Measurements from ENCODE around the gene MYCBPAP.
"Not testable (repeated sequence)": the region's sequence is repeated elsewhere in the genome, so short reads cannot be mapped to it uniquely, and the experiment has no call there.

The MYCBPAP gene

DNA sequence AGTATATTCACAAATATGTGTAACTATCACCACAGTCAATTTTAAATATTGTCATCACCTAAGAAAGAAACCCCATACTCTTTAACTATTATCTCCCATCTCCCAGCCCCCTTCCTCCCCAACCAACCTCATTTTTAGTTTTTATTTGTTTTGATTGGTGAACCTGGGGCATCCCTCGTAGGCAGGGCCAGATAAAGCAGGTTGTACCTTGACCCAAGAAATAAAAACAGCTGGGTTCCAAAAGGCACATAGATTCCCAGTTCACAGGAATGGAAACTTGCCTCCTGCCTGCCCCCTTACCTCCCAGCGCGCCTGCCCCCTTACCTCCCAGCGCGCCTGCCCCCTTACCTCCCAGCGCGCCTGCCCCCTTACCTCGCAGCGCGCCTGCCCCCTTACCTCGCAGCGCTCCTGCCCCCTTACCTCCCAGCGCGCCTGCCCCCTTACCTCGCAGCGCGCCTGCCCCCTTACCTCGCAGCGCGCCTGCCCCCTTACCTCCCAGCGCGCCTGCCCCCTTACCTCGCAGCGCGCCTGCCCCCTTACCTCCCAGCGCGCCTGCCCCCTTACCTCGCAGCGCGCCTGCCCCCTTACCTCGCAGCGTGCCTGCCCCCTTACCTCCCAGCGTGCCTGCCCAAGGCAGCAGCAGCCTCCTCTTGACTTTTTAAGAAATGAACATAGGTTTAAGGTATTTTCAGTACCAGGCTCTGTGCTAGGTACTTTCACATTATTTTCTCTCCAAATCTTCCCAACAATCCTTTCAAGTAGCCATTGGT is 32.3 kb upstream of the MYCBPAP start:
- not testable (repeated sequence) for DNase-seq; ATAC-seq (replicated peaks); H3K4me3 Mint-ChIP-seq; H3K27me3 Mint-ChIP-seq; H3K36me3 Mint-ChIP-seq (ENCODE audit: insufficient read depth); H3K9me3 Mint-ChIP-seq
- Mint-ChIP-seq H3K4me1 (ENCODE audit: low read depth in 2 of 2) (peaks cover 15 to 23% of the 10 kb centered on the region in 2 donors), H3K27ac (peak overlapping the region in 1 of 2 donors; percentile 1)

DNA sequence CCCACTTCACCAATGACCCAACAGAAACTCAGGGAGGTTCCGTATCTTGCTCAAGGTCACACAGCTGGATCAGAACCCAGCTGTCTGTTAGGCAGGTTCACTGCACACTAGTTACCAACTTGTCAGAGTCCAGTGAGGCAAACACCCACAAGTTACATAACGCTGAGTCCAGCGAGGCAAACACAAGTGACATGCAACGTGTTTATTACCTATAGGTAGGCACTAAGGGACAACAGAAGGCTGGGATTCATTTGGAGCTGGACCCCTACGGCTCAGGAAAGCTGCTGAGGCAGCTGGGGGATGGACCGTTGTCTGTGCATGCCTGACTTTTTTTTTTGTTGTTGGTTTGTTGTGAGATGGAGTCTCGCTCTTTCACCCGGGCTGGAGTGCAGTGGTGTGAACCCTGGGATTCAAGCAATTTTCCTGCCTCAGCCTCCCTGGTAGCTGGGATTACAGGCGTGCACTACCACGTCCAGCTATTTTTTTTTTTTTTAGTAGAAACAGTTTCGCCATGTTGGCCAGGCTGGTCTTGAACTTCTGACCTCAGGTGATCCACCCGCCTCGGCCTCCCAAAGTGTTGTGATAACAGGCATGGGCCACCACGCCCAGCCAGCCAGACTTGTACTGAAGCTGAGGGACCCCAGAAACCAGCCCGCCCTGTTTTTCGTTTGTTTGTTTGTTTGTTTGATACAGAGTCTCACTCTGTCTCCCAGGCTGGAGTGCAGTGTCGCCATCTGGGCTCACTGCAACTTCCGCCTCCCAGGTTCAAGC is 31.5 kb upstream of the MYCBPAP start:
- no peak for ATAC-seq (replicated peaks)
- Mint-ChIP-seq H3K9me3 (no peaks in the 10 kb centered on the region), H3K4me3 (no peak overlapping the region), H3K4me1 (ENCODE audit: low read depth in 2 of 2) (peaks cover 15 to 23% of the 10 kb centered on the region in 2 donors), H3K27ac (no peak overlapping the region), H3K27me3 (no peaks in the 10 kb centered on the region), H3K36me3 (ENCODE audit: insufficient read depth) (peaks cover 7% of the 10 kb centered on the region)
- DNase-seq: no peak

GRCh38 chr17:50477976-50478375 is 30.3 kb upstream of the MYCBPAP start:
- H3K4me1 Mint-ChIP-seq (ENCODE audit: low read depth in 2 of 2): peaks cover 22 to 30% of the 10 kb centered on the region in 2 donors
- no peaks in the 10 kb centered on the region for H3K9me3 Mint-ChIP-seq
- DNase-seq (no peak), ATAC-seq (replicated peaks) (no peak)
- peak overlapping the region; percentile 80 to 82 for H3K4me3 Mint-ChIP-seq
- H3K27ac Mint-ChIP-seq: peak overlapping the region; percentile 93 to 99
- H3K36me3 Mint-ChIP-seq (ENCODE audit: insufficient read depth): peaks cover 14% of the 10 kb centered on the region
- H3K27me3 Mint-ChIP-seq: no peaks in the 10 kb centered on the region

GRCh38 chr17:50478391-50479381 is 29.6 kb upstream of the MYCBPAP start, which contains the start of gene RSAD1:
Gene RSAD1, plus strand, starts transcription at chr17:50478860. Its CDS starts 25 bp downstream, at chr17:50478885.
- peaks cover 21% of the 10 kb centered on the region for H3K36me3 Mint-ChIP-seq (ENCODE audit: insufficient read depth)
- no peaks in the 10 kb centered on the region for H3K9me3 Mint-ChIP-seq
- H3K27me3 Mint-ChIP-seq: no peaks in the 10 kb centered on the region
- ATAC-seq (replicated peaks): peak; percentile 91
- H3K27ac Mint-ChIP-seq: peak within 1 kb of the TSS; percentile 93 to 99
- peak within 1 kb of the TSS; percentile 80 to 82 for H3K4me3 Mint-ChIP-seq
- peaks cover 22 to 30% of the 10 kb centered on the region in 2 donors for H3K4me1 Mint-ChIP-seq (ENCODE audit: low read depth in 2 of 2)
- DNase-seq: peak; percentile 74 to 76 (median 75)

DNA sequence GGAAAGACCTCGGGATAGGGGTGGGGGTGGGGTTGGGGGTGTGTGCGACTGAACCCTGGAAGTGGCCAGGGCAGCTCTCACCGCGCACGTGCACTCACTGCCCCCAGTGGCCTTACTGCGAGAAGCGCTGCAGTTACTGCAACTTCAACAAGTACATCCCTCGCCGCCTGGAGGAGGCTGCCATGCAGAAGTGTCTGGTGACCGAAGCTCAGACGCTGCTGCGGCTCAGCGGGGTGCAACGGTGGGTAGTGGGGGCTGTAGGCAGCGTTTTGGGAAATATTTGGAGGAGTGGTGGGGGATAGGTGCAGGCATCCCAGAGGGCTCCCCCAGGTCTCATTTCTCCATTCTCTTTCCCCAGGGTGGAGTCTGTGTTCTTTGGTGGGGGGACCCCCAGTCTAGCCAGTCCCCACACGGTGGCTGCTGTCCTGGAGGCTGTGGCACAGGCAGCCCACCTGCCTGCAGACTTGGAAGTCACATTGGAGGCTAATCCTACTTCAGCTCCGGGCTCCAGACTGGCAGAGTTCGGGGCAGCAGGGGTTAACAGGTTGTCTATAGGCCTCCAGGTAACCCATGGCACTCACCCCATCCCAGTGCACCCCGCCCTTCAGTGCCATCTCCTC is 28.6 kb upstream of the MYCBPAP start:
- Mint-ChIP-seq H3K4me3 (peak overlapping the region; percentile 80 to 82), H3K27ac (peak overlapping the region; percentile 83 to 99), H3K36me3 (ENCODE audit: insufficient read depth) (peaks cover 27% of the 10 kb centered on the region)

GRCh38 chr17:50480142-50480764 is 28.0 kb upstream of the MYCBPAP start:
- peaks cover 22 to 30% of the 10 kb centered on the region in 2 donors for H3K4me1 Mint-ChIP-seq (ENCODE audit: low read depth in 2 of 2)
- H3K36me3 Mint-ChIP-seq (ENCODE audit: insufficient read depth): peaks cover 30% of the 10 kb centered on the region
- H3K4me3 Mint-ChIP-seq: peak overlapping the region; percentile 80 to 82
- ATAC-seq (replicated peaks): no peak
- no peaks in the 10 kb centered on the region for H3K9me3 Mint-ChIP-seq
- no peak for DNase-seq
- H3K27me3 Mint-ChIP-seq: no peaks in the 10 kb centered on the region
- peak overlapping the region in 1 of 2 donors; percentile 99 for H3K27ac Mint-ChIP-seq

More for the DNA sequence above, 28.6 kb upstream of the MYCBPAP start:
- ATAC-seq (replicated peaks): peak; percentile 56
- Mint-ChIP-seq H3K9me3 (no peaks in the 10 kb centered on the region), H3K27me3 (no peaks in the 10 kb centered on the region), H3K4me1 (ENCODE audit: low read depth in 2 of 2) (peaks cover 22 to 30% of the 10 kb centered on the region in 2 donors)
- DNase-seq: peak; percentile 50 to 58 (median 53)

DNA sequence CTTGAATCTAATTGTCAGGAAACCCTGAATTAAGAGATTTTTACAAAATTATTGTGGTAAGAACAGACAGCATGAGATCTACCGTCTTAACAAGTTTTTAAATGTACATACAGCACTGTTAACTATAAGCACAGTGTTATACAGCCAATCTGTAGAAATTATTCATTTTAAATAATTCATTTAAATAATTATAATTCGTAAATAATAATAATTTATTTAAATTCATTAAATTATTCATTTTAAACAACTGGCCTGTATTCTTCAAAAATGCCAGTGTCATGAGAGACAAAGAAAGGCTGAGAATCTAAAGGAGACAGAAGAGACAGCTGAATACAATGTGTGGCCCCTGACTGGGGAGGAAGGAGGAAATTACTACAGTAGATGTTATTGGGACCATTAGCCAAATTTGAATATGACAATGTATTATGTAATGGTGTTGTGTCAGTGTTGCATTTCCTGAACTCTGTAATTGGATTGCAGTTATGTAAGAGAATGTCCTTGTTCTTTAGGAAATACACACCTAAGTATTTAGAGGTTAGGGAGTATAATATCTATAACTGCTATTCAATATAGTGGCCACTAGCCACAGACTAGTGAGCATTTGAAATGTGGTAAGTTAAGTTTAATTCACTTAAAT is 27.3 kb upstream of the MYCBPAP start:
- H3K9me3 Mint-ChIP-seq: no peaks in the 10 kb centered on the region
- H3K4me3 Mint-ChIP-seq: no peak overlapping the region
- H3K4me1 Mint-ChIP-seq (ENCODE audit: low read depth in 2 of 2): peaks cover 22 to 30% of the 10 kb centered on the region in 2 donors
- no peak for ATAC-seq (replicated peaks)
- H3K36me3 Mint-ChIP-seq (ENCODE audit: insufficient read depth): peaks cover 34% of the 10 kb centered on the region
- no peak overlapping the region for H3K27ac Mint-ChIP-seq
- no peak for DNase-seq
- H3K27me3 Mint-ChIP-seq: no peaks in the 10 kb centered on the region

DNA sequence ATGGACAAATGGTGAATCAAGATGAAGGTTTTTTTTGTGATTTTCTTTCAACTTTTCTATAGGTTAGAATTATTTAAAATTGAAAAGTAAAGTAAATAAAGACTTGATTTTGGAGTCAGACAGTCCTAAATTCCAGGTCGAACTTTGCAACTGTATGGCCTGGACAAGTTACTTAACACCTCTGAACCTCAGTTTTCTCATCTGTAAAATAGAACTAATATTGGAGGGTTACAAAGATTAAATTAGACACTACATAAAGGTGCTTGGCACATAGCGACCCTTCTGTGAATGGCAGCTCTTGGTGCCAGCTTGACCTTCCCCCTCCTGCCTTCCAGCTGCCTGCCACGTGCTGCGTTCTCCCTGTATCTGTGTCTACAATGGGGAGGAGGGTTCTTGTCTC is 26.6 kb upstream of the MYCBPAP start:
- Mint-ChIP-seq H3K36me3 (ENCODE audit: insufficient read depth) (peaks cover 34% of the 10 kb centered on the region), H3K4me3 (no peak overlapping the region), H3K4me1 (ENCODE audit: low read depth in 2 of 2) (peaks cover 22 to 30% of the 10 kb centered on the region in 2 donors), H3K27me3 (no peaks in the 10 kb centered on the region), H3K9me3 (no peaks in the 10 kb centered on the region), H3K27ac (peak overlapping the region in 1 of 2 donors; percentile 80)
- DNase-seq: no peak
- no peak for ATAC-seq (replicated peaks)

DNA sequence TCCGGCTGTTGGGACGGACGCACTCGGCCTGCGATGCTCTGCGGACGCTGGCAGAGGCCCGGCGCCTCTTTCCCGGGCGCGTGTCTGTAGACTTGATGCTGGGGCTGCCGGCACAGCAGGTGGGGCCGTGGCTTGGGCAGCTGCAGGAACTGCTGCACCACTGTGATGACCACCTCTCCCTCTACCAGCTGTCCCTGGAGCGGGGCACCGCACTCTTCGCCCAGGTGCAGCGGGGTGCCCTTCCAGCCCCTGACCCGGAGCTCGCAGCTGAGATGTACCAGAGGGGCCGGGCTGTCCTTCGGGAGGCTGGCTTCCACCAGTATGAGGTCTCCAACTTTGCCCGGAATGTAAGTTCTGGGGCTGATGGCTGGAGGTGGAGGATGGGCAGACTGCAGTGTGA is 26.1 kb upstream of the MYCBPAP start:
- Mint-ChIP-seq H3K9me3 (no peaks in the 10 kb centered on the region), H3K36me3 (ENCODE audit: insufficient read depth) (peaks cover 34% of the 10 kb centered on the region), H3K4me3 (no peak overlapping the region), H3K27ac (peak overlapping the region in 1 of 2 donors; percentile 80), H3K4me1 (ENCODE audit: low read depth in 2 of 2) (peaks cover 22 to 30% of the 10 kb centered on the region in 2 donors), H3K27me3 (no peaks in the 10 kb centered on the region)
- DNase-seq (no peak), ATAC-seq (replicated peaks) (no peak)

GRCh38 chr17:50482516-50482915 is 25.7 kb upstream of the MYCBPAP start:
- Mint-ChIP-seq H3K27me3 (no peaks in the 10 kb centered on the region), H3K4me3 (no peak overlapping the region), H3K4me1 (ENCODE audit: low read depth in 2 of 2) (peaks cover 22 to 30% of the 10 kb centered on the region in 2 donors), H3K36me3 (ENCODE audit: insufficient read depth) (peaks cover 34% of the 10 kb centered on the region), H3K9me3 (no peaks in the 10 kb centered on the region), H3K27ac (peak overlapping the region; percentile 74 to 80)
- ATAC-seq (replicated peaks): peak; percentile 23
- peak; percentile 62 to 68 (median 65) for DNase-seq

- Mint-ChIP-seq H3K4me3 (no peak overlapping the region), H3K4me1 (ENCODE audit: low read depth in 2 of 2) (peaks cover 19 to 26% of the 10 kb centered on the region in 2 donors), H3K27ac (peak overlapping the region; percentile 74 to 80), H3K9me3 (no peaks in the 10 kb centered on the region), H3K36me3 (ENCODE audit: insufficient read depth) (peaks cover 34% of the 10 kb centered on the region), H3K27me3 (no peaks in the 10 kb centered on the region)
- DNase-seq: no peak
- ATAC-seq (replicated peaks): no peak
These were observed 25.0 kb upstream of the MYCBPAP start for GRCh38 chr17:50483266-50483665.

All from effector memory CD8-positive, alpha-beta T cell (primary cell).